Fibroblast of peridontal ligament (primary cell): ENCODE results near the gene PFKM.

Source experiments
- DNase-seq: peaks from one replicate; pipeline ENCODE4 v3.0.0-alpha.2; 2010; ENCODE audit errors: extremely low read depth

The PFKM gene

DNA sequence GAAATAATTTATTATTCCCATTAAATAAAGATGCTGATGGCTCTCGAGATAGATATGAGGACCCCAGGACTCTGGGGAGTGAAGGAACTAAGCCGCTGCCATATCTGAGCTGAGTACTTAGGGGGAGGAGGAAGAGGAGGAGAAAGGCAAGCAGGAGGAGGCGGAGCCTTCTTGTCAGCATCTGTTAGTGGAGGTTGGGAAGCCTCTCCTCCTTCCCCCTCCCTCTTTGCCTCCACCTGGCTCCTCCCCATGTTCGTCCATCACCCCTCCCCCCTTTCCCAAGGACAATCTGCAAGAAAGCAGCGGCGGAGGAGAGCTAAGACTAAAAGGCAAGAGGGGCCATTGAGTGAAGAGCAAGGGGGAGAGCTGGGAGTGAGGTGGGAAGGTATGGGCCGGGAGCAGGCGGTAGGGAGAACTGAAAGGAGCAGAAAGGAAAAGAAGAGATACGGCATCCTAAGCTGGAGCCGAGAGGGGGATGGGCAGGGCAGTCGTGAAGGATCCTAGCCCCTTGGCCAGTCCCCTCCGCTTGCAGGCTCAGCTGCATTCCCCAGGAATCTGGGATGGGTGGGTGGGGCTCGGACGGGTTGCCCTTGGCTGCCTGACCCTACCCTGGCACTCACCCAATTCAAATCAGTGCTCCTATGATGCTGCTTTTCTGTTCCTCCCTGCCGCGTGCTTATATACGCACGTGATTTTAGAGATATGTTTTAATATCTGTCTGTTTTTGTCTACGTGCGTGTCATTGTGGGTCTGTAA lies at the start of gene PFKM:
TSS of gene PFKM (plus strand) at position 287 of the 756 bp plus-strand sequence. CDS start 3,411 bp downstream, outside the sequence.
- peak; percentile 89 for DNase-seq

GRCh38 chr12:48070033-48070432 lies 49.1 kb upstream of the PFKM start:
- DNase-seq = no peak

DNA sequence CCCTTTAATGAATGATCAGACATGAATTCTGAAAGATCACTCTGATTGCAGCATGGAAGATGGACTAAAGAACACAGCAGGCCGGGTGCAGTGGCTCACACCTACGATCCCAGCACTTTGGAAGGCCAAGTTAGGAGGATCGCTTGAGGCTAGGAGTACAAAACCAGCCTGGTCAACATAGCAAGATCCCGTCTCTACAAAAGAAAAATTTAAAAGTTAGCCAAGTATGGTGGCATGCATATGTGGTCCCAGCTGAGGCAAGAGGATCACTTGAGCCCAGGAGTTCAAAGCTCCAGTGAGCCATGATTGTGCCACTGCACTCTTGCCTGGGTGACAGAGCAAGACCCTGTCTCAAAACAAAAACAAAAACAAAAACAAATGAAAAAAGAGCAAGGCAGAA lies 48.4 kb upstream of the PFKM start:
- no peak for DNase-seq

GRCh38 chr12:48071808-48072207 lies 47.4 kb upstream of the PFKM start:
- no peak for DNase-seq

DNA sequence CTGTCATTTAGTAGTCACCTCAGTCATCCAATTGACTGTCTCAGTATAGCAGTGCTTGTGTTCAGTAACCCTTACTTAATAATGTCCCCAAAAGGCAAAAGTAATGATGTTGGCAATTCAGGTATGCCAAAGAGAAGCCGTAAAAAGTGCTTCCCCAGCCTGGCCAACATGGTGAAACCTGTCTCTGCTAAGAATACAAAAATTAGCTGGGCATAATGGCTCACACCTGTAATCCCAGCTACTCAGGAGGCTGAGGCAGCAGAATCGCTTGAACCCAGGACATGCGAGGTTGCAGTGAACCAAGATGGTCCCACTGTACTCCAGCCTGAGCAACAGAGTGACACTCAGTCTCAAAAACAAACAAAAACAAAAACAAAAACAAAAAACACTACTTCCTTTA lies 46.9 kb upstream of the PFKM start:
- DNase-seq = no peak

DNA sequence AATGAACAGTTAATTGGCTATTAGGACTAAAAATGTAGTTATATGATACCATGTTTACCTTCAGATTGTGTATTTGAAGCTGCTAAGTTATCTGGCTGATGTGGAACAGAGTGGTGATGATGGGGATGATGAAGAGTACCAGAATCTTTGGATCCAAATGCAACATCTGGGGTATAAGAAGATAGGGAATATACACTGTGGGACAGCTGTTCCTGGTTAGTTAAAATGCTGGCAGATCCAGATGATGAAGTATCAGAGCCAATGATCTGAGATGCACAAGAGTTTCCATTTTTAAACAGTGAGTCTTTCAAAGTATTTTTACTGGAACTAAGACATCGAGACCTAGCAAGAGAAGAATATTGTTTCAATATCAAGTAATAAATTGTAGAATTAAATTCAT lies 44.9 kb upstream of the PFKM start:
- peak; percentile 27 for DNase-seq

GRCh38 chr12:48075832-48076231 lies 43.3 kb upstream of the PFKM start:
- no peak for DNase-seq

DNA sequence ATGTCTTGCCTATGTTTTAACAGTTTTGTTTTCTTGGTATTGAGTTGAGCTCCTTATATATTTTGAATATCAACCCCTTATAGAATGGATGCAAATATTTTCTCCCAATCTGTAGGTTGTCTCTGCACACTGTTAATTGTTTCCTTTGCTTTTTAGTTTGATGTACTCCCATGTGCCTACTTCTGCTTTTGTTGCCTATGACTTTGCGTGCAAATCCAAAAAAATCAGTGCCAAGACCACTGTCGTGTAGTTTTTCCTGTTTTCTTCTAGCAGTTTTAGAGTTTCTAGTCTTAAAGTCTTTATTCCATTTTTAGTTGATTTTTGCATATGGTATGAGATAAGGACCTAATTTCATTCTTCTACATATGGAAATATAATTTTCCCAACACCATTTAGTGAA lies 42.1 kb upstream of the PFKM start:
- DNase-seq = no peak

DNA sequence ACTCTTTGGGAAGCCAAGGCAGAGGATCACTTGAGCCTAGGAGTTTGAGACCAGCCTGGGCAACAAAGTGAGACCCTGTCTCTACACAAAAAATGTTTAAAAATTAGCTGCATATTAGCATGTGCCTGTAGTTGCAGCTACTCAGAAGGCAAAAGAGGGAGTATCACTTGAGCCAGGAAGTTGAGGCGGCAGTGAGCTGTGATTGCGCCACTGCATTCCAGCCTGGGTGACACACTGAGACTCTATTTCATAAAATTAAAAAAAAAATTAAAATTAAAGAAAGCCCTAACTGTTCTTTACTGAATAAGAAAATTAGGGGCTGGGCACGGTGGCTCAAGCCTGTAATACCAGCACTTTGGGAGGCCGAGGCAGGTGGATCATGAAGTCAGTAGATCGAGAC lies 40.3 kb upstream of the PFKM start:
- DNase-seq = peak; percentile 59

GRCh38 chr12:48080285-48080684 lies 38.9 kb upstream of the PFKM start:
- no peak for DNase-seq

GRCh38 chr12:48080821-48081220 lies 38.3 kb upstream of the PFKM start:
- DNase-seq = no peak

GRCh38 chr12:48084066-48084465 lies 35.1 kb upstream of the PFKM start:
- DNase-seq = peak; percentile 46

- no peak for DNase-seq
These were observed 34.2 kb upstream of the PFKM start for GRCh38 chr12:48084841-48085460.

- DNase-seq = no peak
These were observed 32.8 kb upstream of the PFKM start for GRCh38 chr12:48086327-48086726.

- peak; percentile 66 for DNase-seq
These were observed 26.6 kb upstream of the PFKM start for GRCh38 chr12:48092611-48093010.

DNA sequence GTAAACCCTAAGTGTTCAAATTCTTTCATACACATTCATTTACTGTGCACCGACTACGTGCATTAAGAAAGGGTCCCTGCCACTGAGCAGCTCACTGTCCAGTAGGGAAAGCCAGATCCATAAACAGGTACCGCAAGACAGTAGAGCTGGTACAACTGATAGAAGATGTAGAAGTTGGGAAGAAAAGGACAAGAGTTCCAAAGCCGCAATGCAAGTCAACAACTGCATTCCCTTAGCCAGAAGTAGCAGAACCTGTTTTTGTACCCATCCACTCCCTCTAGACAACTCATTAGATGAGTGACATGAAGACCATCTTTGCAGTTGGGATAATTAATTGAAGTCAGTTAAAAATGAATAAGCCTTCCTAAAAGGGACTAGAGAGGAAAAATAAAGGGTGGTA lies 14.6 kb upstream of the PFKM start:
- DNase-seq = no peak

- DNase-seq = peak; percentile 16
These were observed 13.8 kb upstream of the PFKM start for GRCh38 chr12:48105321-48105866.

DNA sequence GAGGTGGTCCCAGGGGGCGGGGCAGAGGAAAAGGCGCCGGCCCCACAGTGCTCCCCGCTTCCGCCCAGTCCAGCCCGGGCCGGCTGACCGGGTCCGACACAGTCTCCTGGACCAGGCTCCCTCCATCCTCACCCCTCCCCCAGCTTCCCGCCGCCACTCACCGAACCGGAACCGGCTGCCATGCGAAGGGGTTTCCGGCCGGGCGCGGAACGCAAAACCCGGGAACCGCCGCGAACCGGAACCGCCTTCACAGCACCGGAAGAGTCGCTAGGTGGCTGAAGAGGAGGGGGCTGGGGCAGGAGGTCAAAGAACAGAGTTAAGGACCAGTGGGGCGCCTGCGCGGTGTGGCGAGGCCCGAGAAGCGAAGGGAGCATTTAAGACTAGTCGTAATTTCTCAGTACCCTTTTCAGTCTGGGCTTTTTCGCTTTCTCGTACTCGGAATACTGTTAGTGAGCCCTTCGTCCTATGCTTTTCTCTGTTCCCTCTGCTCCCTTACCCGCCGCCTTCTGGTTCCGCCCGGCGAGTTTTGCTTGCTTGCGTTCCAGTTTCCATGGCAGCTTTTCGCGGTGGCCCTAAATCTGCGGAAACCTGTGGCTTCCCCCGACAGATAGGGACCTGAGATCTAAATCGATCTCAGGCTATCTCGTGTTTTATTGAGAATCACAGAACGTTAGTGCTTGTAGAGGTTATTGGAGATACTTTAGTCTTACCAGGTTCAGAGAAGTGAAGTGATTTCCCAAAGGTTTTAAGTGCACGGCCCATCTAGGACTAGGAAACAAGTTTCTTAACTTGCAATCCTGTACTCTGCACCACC lies 13.1 kb upstream of the PFKM start, which contains the start of gene SENP1:
TSS of gene SENP1 (minus strand) at position 213 of the 814 bp plus-strand sequence. CDS start 4,607 bp downstream, outside the sequence.
- peak; percentile 87 for DNase-seq

GRCh38 chr12:48106681-48107613 lies 12.2 kb upstream of the PFKM start:
- no peak for DNase-seq

- no peak for DNase-seq
These were observed 9.7 kb upstream of the PFKM start for GRCh38 chr12:48109424-48109823.

- DNase-seq = no peak
These were observed 8.4 kb upstream of the PFKM start for GRCh38 chr12:48110691-48111311.
